Measurements from ENCODE around the gene DNAH2.

The DNAH2 gene

GRCh38 chr17:7797976-7798375, 80.4 kb downstream of the DNAH2 start:
- intact Hi-C loops (cut with DNase I; ENCODE audit: low total_unique reads) = no loop called here
- TF ChIP-seq, protein P1, sequence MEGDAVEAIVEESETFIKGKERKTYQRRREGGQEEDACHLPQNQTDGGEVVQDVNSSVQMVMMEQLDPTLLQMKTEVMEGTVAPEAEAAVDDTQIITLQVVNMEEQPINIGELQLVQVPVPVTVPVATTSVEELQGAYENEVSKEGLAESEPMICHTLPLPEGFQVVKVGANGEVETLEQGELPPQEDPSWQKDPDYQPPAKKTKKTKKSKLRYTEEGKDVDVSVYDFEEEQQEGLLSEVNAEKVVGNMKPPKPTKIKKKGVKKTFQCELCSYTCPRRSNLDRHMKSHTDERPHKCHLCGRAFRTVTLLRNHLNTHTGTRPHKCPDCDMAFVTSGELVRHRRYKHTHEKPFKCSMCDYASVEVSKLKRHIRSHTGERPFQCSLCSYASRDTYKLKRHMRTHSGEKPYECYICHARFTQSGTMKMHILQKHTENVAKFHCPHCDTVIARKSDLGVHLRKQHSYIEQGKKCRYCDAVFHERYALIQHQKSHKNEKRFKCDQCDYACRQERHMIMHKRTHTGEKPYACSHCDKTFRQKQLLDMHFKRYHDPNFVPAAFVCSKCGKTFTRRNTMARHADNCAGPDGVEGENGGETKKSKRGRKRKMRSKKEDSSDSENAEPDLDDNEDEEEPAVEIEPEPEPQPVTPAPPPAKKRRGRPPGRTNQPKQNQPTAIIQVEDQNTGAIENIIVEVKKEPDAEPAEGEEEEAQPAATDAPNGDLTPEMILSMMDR (IDR thresholded peaks at IDR 0.05) = no peak
- no peak overlapping the region for H3K27ac ChIP-seq
- H3K27me3 ChIP-seq = peaks cover 0 to 11% of the 10 kb centered on the region in 2 donors
- no peak for DNase-seq
- H3K4me1 ChIP-seq = no peaks in the 10 kb centered on the region
- H3K9me3 ChIP-seq = no peaks in the 10 kb centered on the region
- no peak overlapping the region for H3K4me3 ChIP-seq
- no peaks in the 10 kb centered on the region for H3K36me3 ChIP-seq

- DNase-seq = no peak
- Histone ChIP-seq H3K9me3 (no peaks in the 10 kb centered on the region), H3K27ac (no peak overlapping the region), H3K4me3 (no peak overlapping the region), H3K36me3 (no peaks in the 10 kb centered on the region), H3K27me3 (peaks cover 0 to 13% of the 10 kb centered on the region in 2 donors), H3K4me1 (no peaks in the 10 kb centered on the region)
- TF ChIP-seq, protein P1 (IDR thresholded peaks at IDR 0.05) = no peak
- intact Hi-C loops (cut with DNase I; ENCODE audit: low total_unique reads) = no loop called here
Measured at GRCh38 chr17:7798839-7799238, 81.3 kb downstream of the DNAH2 start.

DNA sequence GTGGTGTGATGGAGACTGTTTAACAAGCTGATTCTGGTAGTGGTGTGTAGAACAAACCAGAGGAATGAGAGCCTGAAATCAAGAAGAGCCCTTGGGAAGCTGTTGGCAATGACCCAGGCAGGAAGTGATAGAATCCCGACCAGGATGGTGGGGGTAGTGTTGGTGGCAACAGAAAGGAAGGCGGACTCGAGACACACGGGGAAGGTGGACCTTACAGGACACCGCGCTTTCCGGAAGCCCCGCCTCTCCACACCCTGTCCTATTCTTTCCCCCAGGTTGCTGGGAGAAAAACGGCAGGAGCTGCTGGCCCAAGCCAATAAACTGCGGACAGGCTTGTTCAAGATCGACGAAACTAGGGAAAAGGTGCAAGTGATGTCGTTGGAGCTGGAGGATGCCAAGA, 86.4 kb downstream of the DNAH2 start:
- no peak for DNase-seq
- Histone ChIP-seq H3K27me3 (peaks cover 0 to 29% of the 10 kb centered on the region in 2 donors), H3K4me3 (no peak overlapping the region), H3K27ac (no peak overlapping the region), H3K36me3 (no peaks in the 10 kb centered on the region), H3K4me1 (no peaks in the 10 kb centered on the region), H3K9me3 (no peaks in the 10 kb centered on the region)
- TF ChIP-seq, protein P1 (IDR thresholded peaks at IDR 0.05) = no peak
- intact Hi-C loops (cut with DNase I; ENCODE audit: low total_unique reads) = no loop called here

GRCh38 chr17:7806587-7806986, 89.0 kb downstream of the DNAH2 start:
- intact Hi-C loops (cut with DNase I; ENCODE audit: low total_unique reads) = no loop called here
- Histone ChIP-seq H3K9me3 (no peaks in the 10 kb centered on the region), H3K27me3 (peaks cover 0 to 36% of the 10 kb centered on the region in 2 donors), H3K27ac (no peak overlapping the region), H3K4me1 (no peaks in the 10 kb centered on the region), H3K36me3 (no peaks in the 10 kb centered on the region), H3K4me3 (no peak overlapping the region)
- TF ChIP-seq, protein P1 (IDR thresholded peaks at IDR 0.05) = no peak
- no peak for DNase-seq

GRCh38 chr17:7807206-7807605, 89.7 kb downstream of the DNAH2 start:
- Histone ChIP-seq H3K27me3 (peaks cover 0 to 34% of the 10 kb centered on the region in 2 donors), H3K4me1 (no peaks in the 10 kb centered on the region), H3K9me3 (no peaks in the 10 kb centered on the region), H3K4me3 (no peak overlapping the region), H3K27ac (no peak overlapping the region), H3K36me3 (no peaks in the 10 kb centered on the region)
- intact Hi-C loops (cut with DNase I; ENCODE audit: low total_unique reads) = no loop called here
- no peak for DNase-seq
- TF ChIP-seq, protein P1 (IDR thresholded peaks at IDR 0.05) = no peak

Measured in tibial artery (tissue), 4 donors.